Measurements from ENCODE around the gene TSSK6.

TSSK6 gene

DNA sequence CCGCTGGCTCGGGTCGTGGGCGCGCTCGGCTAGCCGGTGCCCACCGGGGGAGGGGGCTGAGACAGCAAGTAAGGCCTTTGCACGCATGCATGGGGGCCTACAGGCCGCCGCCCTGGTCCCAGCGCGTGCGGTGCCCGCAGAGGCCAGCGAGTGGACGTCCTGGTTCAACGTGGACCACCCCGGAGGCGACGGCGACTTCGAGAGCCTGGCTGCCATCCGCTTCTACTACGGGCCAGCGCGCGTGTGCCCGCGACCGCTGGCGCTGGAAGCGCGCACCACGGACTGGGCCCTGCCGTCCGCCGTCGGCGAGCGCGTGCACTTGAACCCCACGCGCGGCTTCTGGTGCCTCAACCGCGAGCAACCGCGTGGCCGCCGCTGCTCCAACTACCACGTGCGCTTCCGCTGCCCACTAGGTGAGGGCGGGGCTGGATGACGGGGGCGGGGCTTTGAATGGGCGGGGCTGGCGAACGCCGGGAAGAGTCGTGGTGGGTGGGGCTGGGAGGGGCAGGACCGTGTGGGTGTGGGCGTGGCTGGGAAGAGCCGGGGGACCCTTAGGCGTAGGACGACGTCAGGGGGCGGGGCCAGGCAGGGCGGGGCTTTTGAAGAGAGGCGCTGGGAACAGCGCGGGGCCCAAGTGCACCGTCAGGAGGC, 24.8 kb upstream of the TSSK6 start:
- Histone ChIP-seq H3K4me3 (peak overlapping the region in 1 of 2 donors; percentile 20), H3K36me3 (peaks cover 0 to 7% (median 0%) of the 10 kb centered on the region in 3 donors), H3K27ac (no peak overlapping the region), H3K9me3 (no peaks in the 10 kb centered on the region), H3K27me3 (peaks cover 0 to 76% of the 10 kb centered on the region in 2 donors), H3K4me1 (peaks cover 0 to 39% (median 29%) of the 10 kb centered on the region in 4 donors)
- intact Hi-C loops (cut with DNase I; ENCODE audit: low total_unique reads) = no loop called here
- TF ChIP-seq, protein P1, sequence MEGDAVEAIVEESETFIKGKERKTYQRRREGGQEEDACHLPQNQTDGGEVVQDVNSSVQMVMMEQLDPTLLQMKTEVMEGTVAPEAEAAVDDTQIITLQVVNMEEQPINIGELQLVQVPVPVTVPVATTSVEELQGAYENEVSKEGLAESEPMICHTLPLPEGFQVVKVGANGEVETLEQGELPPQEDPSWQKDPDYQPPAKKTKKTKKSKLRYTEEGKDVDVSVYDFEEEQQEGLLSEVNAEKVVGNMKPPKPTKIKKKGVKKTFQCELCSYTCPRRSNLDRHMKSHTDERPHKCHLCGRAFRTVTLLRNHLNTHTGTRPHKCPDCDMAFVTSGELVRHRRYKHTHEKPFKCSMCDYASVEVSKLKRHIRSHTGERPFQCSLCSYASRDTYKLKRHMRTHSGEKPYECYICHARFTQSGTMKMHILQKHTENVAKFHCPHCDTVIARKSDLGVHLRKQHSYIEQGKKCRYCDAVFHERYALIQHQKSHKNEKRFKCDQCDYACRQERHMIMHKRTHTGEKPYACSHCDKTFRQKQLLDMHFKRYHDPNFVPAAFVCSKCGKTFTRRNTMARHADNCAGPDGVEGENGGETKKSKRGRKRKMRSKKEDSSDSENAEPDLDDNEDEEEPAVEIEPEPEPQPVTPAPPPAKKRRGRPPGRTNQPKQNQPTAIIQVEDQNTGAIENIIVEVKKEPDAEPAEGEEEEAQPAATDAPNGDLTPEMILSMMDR (IDR thresholded peaks at IDR 0.05) = no peak
- no peak for DNase-seq

DNA sequence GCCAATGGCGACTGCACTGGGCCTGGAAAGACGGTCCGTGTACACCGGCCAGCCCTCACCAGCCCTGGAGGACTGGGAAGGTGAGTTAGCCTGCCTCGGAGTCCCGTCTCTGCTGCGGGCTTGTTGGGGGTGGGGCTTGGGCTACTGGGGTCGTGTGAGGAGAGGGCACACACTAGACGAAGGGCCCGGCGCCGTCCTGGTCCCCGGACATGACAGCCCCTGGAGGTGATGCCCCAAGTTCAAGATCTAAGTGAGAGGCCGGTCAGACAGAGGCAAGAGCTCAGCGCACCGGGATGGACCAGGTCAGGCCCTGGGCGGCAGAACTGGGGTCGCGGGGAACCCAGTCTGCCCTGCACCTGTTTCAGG, 24.3 kb upstream of the TSSK6 start:
- DNase-seq = no peak
- peaks cover 0 to 39% (median 29%) of the 10 kb centered on the region in 4 donors for H3K4me1 ChIP-seq
- intact Hi-C loops (cut with DNase I; ENCODE audit: low total_unique reads) = loop anchor here (10.0 kb wide), 1 partner anchor 415 kb away; no protein-coding TSS in a partner anchor
- no peaks in the 10 kb centered on the region for H3K9me3 ChIP-seq
- H3K4me3 ChIP-seq = no peak overlapping the region
- no peak overlapping the region for H3K27ac ChIP-seq
- H3K36me3 ChIP-seq = peaks cover 0 to 7% (median 0%) of the 10 kb centered on the region in 3 donors
- TF ChIP-seq, protein P1 (IDR thresholded peaks at IDR 0.05) = no peak
- H3K27me3 ChIP-seq = peaks cover 0 to 71% of the 10 kb centered on the region in 2 donors

DNA sequence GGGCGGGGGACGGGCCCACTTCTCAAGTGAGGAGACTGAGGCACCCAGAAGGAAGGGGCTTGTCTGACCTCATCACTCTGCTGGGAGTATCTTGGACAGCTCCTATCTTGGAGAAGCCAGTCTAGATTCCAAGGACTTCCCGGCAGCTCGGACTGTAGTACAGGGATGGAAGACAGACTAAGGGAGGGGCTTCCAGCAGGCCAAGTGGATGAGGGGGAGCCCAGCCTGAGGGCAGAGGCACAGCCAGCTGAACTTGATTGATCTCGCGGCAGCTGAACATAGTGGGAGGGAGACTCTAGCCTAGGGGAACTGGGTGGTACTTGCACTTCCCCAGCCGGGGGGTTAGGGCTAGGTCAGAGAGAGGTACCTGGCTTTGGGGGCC, 23.4 kb upstream of the TSSK6 start:
- intact Hi-C loops (cut with DNase I; ENCODE audit: low total_unique reads) = loop anchor here (10.0 kb wide), 1 partner anchor 416 kb away; no protein-coding TSS in a partner anchor
- no peak for DNase-seq
- Histone ChIP-seq H3K27ac (no peak overlapping the region), H3K27me3 (peaks cover 0 to 62% of the 10 kb centered on the region in 2 donors), H3K36me3 (peaks cover 0 to 7% (median 0%) of the 10 kb centered on the region in 3 donors), H3K9me3 (no peaks in the 10 kb centered on the region), H3K4me1 (peaks cover 0 to 39% (median 29%) of the 10 kb centered on the region in 4 donors), H3K4me3 (no peak overlapping the region)
- TF ChIP-seq, protein P1 (IDR thresholded peaks at IDR 0.05) = no peak

DNA sequence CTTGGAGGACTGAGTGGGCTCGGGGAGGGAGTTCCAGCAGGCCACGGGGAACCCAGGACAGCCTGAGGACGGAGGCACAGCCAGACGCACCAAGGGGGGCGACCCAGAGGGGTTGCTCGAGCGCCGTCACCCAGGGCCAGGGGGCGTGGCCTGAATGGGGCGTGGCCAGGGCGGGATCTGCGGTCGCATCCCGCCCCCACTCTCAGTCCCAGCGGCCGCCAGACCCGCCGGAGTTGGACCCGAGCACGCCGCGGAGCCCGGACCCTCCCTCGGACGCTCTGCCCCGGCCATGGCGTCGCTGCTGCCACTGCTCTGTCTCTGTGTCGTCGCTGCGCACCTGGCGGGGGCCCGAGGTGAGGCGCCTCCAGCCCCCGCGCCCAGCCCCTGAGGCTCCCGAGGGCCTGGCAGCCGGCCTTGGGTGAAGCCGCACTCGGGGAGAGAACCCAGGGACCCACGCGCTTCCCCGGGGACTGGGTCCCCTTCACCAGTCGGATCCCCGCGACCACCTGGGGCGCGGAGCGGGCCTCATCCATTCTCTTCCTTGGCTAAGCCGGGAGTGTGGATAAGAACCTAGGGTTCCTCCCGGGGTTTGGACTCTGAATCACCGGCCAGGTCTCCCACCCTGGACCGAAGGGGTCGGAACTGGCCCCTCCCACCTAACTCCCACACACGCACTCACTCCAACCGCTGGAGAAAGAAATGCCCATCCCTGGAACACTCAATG, 22.9 kb upstream of the TSSK6 start, which contains the start of gene CILP2:
CILP2 (plus strand) TSS at position 205 of the 724 bp plus-strand sequence; CDS start at position 290, 85 bp downstream.
- TF ChIP-seq, protein P1 (IDR thresholded peaks at IDR 0.05) = no peak
- Histone ChIP-seq H3K36me3 (peaks cover 0 to 7% (median 0%) of the 10 kb centered on the region in 3 donors), H3K4me3 (peak within 1 kb of the TSS; percentile 18 to 36), H3K27ac (no peak within 1 kb of the TSS), H3K4me1 (peaks cover 0 to 39% (median 29%) of the 10 kb centered on the region in 4 donors), H3K27me3 (peaks cover 0 to 57% of the 10 kb centered on the region in 2 donors), H3K9me3 (no peaks in the 10 kb centered on the region)
- DNase-seq = peak in 1 of 2 donors; percentile 26
- intact Hi-C loops (cut with DNase I; ENCODE audit: low total_unique reads) = loop anchor here (10.0 kb wide), 1 partner anchor 417 kb away; no protein-coding TSS in a partner anchor

DNA sequence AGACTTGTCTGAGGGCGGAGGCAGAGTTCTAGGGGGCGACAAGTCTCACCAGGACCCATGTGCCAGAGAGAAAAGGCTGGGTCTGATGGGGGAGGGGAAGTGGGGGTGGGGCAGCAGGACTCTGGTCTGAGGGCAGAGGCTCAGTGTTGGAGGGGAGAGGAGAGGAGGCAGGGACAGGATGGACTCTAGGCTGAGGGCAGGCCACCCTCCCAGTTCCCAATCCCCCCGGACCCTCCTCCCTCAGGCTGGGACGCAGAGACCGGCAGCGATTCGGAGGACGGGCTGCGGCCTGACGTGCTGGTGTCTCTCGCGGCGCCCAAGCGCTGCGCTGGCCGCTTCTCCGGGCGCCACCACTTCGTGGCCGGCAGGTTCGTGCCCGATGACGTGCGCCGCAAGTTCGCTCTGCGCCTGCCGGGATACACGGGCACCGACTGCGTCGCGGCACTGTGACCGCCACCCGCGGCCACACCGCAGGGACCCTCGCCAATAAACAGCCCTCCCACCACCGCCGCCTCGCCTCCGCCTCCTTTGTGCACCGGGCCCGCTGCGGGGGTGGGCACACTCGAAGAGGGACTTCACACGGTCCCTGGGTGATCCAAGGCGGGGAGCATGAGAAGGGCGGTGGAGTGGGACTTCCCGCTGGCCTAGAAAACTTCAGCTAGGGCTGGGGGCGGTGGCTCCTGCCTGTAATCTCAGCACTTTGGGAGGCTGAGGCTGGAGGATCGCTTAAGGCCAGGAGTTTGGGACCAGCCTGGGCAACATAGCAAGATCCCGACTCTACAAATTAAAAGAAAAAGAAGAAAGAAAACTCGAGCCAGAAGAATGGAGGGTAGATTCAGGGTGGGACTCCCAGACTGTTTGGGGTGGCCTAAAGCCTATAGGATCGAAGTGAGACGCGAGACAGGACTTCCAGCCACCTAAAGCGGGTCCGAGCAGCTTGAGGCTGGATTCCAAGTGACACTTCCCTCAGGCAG, 22.0 kb upstream of the TSSK6 start:
- intact Hi-C loops (cut with DNase I; ENCODE audit: low total_unique reads) = loop anchor here (10.0 kb wide), 1 partner anchor 417 kb away; no protein-coding TSS in a partner anchor
- H3K4me3 ChIP-seq = peak overlapping the region in 1 of 2 donors; percentile 18
- peaks cover 0 to 41% (median 32%) of the 10 kb centered on the region in 4 donors for H3K4me1 ChIP-seq
- H3K27ac ChIP-seq = no peak overlapping the region
- no peaks in the 10 kb centered on the region for H3K9me3 ChIP-seq
- peaks cover 0 to 7% (median 0%) of the 10 kb centered on the region in 3 donors for H3K36me3 ChIP-seq
- peaks cover 0 to 48% of the 10 kb centered on the region in 2 donors for H3K27me3 ChIP-seq
- TF ChIP-seq, protein P1 (IDR thresholded peaks at IDR 0.05) = no peak
- DNase-seq = no peak
